Measurements from ENCODE around the gene NCBP1.
"Not testable (repeated sequence)": the region's sequence is repeated elsewhere in the genome, so short reads cannot be mapped to it uniquely, and the experiment has no call there.

NCBP1 gene, protein sequence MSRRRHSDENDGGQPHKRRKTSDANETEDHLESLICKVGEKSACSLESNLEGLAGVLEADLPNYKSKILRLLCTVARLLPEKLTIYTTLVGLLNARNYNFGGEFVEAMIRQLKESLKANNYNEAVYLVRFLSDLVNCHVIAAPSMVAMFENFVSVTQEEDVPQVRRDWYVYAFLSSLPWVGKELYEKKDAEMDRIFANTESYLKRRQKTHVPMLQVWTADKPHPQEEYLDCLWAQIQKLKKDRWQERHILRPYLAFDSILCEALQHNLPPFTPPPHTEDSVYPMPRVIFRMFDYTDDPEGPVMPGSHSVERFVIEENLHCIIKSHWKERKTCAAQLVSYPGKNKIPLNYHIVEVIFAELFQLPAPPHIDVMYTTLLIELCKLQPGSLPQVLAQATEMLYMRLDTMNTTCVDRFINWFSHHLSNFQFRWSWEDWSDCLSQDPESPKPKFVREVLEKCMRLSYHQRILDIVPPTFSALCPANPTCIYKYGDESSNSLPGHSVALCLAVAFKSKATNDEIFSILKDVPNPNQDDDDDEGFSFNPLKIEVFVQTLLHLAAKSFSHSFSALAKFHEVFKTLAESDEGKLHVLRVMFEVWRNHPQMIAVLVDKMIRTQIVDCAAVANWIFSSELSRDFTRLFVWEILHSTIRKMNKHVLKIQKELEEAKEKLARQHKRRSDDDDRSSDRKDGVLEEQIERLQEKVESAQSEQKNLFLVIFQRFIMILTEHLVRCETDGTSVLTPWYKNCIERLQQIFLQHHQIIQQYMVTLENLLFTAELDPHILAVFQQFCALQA

DNA sequence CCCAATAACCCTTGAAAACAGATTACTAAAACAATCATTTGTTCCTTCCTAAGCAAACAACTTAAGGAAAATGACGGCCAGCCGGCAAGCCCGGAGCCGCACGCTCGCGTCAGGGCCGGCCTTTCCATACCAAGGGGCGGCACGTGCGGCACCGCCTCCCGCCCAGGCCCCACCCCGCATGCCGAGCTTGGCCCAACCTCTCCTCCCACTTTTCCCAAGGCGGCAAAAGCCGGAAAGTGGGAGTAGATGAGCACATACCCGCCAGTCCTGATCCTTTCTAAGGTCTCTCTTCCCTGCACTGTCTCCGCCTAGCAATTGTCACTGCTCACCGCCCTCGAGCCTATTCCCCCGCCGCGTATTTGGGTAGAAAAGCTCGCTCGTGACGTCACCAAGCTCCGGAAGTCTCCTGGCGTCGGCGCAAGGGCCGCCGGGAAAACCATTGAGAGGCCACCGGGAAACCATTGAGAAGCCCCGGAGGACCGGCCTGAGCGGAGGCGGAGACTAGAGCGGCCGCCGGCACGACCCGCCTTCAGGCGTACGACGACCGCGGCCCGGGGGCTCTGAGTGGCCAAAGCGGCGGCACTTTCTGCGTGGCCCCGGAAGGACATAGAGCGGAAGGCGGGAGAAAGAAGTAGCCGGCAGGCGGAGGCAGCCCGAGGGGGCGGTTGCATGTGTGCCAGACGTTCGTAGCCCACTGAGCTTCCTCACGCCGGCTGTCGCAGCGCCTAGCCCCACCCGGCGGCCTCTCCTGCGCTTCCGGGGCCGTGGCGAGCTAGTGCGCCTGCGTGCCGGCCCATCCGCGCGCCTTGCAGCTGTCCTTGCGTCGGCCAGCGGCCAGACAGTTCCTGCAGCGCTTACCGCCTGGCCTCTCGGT, at the start of gene NCBP1, which contains the start of gene TSTD2:
Gene NCBP1 (plus strand): TSS at position 837 of the 874 bp plus-strand sequence. CDS start 61 bp downstream, outside the sequence.
Gene TSTD2 (minus strand): TSS at position 384 of the 874 bp plus-strand sequence. CDS start 5,806 bp downstream, outside the sequence.
- DNase-seq (ENCODE audit: low read depth), result peak; percentile 92

DNA sequence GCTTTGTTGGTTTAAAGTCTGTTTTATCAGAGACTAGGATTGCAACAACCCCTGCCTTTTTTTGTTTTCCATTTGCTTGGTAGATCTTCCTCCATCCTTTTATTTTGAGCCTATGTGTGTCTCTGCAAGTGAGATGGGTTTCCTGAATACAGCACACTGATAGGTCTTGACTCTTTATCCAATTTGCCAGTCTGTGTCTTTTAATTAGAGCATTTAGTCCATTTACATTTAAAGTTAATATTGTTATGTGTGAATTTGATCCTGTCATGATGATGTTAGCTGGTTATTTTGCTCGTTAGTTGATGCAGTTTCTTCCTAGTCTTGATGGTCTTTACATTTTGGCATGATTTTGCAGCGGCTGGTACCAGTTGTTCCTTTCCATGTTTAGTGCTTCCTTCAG, 48.8 kb upstream of the NCBP1 start:
- not testable (repeated sequence) for DNase-seq (ENCODE audit: low read depth)

DNA sequence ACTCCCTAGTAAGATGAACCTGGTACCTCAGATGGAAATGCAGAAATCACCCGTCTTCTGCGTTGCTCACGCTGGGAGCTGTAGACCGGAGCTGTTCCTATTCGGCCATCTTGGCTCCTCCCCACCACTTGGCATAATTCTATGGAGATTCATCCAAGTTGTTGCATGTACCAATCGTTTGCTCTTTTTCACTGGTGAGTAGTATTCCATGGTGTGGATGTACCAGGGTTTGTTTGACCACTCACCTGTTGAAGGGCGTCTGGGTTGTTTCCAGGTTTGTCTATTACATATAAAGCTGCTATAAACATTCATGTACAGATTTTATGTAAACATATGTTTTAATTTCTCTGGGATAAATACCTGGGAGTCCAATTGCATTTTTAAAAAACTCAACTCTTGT, 46.7 kb upstream of the NCBP1 start:
- DNase-seq (ENCODE audit: low read depth), result not testable (repeated sequence)

DNA sequence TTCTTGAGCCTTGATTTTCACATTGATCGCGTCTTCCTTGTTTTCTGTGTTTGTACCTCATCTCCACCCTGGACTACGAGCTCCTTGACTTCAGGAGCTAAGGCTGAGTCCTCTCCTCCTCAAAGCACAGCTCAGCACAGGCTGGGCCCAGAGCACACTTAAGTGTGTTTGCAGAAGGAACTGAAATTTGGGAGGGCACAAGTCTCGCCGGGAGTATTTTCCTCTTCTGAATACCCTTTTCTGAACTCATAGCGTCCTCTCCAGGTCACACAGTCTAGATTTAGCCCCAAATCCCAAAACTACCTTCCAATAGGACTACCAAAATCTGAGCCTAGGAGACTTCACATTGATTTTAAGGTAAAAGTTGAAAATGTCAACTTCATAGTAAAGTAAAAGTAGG, 42.1 kb upstream of the NCBP1 start:
- DNase-seq (ENCODE audit: low read depth), result no peak

DNA sequence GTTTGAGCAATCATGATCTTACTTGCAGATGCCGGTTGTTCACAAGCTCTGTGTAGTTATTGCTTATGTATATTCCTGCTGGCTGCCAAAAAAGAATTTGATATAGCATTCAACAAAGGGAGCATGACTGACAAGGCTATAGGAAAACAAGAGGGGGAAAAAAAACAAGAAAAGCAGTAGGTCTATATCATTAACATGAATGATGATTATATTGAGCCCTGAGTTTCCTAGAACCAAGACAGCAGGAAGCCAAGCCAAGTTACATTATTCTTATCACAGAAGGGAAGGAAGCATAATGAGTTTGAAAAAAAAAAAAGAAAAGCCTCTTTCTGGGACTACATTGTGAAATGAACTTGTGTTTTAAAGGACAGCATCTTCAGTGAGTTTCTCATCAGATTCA, 41.5 kb upstream of the NCBP1 start:
- DNase-seq (ENCODE audit: low read depth), result no peak

DNA sequence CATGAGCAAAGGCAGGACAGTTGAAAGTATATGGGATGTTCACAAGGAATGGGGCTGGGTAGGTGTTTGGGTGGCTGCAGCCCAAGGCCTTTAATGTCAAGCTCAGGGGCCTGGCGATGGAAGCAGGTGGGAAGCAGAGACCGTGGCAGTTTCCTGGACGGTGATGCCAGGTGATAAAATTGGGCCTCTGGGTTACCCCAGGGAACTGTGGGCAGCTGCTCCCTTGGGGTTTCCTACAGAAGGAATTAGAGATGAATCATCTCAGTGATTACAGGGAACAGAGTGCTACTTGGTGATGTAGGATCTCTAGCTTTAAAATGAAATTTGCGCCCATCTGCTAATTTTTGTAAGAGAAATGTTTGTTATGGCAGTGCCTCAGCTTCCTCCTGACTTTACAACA, 39.7 kb upstream of the NCBP1 start:
- no peak for DNase-seq (ENCODE audit: low read depth)

DNA sequence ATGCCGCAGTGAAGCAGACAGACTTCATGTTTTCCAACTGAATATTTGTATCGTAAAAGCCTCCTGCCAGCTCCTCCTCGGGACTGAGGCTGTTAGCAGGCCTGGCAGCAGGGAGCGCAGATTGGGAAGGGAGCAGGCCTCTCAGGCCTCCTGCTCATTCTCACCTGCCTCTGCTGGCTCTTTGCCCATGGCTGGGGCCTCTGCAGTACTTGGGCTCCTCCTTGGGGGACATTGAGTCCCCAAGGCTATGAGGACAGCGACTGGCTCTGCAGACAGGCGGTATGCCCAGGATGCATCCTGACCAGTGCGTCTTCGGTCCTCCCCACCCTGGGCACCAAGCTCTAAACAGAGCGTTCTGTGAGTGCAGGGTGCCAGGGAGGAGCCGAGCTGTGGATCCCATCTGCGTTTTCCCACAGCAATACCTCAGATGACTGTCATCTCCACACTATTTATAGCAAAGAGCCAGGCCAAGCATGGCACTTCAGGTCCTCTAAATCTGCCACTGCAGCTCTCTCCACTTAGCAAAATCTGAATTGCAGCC, 39.2 kb upstream of the NCBP1 start:
- DNase-seq (ENCODE audit: low read depth), result no peak

DNA sequence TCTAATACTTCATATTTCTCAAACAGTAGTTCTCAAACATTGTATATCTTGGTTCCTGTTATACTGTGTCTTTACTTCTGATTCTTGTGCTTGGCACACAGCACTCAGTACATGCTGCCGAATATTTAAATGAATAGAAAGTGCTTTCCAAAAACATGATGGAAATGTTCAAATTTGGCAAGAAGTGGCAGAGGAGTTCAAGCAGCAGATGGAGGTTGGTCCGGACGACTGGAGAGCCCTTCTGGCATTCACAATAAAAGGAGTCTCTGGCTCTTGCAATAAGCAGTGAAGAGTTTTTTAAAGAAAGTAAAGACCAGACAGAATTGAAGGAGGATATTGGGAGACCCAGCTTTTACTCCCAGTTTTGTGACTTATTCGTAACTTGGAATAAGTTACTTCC, 36.7 kb upstream of the NCBP1 start:
- no peak for DNase-seq (ENCODE audit: low read depth)

DNA sequence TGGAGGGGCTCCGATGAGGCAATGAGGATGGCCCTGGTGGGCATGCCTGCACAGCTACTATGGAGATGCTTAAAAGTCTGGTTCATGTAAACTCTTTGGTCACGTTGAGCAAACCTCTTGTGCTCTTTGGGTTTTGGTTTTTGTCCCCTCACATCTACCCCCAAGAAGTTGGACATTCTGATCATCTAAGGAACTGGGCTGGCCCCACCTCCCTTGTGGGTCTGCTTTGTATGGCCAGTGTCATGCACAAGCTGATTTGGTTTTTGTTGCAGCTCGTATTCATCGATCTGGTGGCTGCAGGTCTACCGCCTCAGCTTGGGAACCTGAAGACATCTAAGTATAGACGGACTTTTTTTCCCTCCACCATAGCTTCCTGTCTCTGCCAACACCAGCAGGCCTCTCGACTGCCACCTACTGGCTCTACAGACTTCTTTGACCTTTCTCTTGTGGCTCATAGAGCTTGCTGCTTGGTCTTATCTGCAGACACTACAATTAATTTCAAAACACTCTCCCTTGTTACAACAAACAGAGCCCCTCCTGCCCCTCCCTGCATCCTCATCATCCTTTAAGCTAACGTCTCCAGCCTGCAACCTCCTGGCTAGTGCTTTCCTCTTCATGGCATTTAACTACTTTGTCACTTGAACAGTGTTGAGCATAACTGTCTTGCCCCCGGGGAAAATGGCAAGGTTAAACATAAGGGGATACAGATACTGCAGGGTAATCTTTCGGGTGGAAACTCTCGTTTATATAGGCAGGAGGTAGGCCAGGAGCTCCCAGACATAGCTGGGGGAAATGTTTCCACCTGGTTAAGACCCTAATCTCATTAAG, 34.9 kb upstream of the NCBP1 start:
- peak; percentile 43 for DNase-seq (ENCODE audit: low read depth)

DNA sequence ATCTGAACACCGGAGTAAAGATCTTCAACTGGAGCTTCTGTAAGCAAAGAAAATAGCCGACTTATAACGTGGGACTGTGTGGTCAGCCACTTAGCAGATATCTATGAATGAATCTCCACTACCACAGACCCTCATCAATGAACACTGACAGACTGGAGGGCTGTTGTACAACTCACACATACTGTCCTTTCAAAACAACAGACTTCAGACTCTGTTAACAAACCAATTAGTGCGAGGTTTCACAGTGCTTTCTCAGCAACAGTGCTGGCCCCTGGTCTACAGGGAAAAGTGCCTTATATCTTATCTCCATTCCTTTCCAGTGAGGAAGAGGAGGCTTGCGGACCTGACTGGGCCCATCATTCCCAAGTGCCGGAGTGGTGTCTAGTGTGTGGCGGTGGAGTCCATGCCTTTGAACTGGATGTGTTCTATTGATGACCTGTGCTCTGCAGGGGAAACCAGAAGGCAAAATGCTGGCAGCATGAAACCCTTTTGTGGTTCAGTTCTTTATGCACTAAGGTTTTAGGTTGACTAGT, 34.2 kb upstream of the NCBP1 start:
- DNase-seq (ENCODE audit: low read depth), result no peak

DNA sequence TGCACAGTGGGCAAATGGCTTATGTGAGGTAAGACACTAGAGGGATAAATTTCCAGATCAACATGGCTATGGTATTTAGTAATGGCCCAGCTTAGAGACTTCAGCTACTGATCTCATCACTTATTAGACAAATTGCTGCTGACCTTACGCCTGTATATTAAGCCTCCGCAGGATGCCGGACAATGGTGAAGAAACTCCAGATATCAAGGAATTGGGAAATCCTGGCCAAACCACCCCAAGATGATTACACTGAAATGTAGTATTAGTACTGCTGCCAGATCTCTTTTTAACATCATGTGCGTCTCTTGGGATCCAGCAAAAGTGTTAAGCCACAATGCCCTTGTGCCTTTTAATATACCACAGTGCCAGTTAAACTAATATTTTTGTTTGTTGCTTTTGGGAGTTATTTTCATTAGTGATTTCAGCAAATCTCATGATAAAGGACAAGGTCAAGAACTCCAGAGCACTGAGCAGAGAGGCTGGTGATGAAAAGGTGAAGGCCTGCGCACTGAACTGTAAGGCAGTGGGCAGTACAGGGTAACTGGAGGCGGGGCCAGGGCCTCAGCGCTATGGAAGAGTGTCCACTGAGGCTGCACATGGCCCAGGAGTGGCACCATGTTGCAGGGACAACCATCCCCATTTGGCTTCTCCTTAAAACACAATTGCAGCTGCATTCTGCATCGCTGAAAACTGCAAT, 32.9 kb upstream of the NCBP1 start:
- no peak for DNase-seq (ENCODE audit: low read depth)

DNA sequence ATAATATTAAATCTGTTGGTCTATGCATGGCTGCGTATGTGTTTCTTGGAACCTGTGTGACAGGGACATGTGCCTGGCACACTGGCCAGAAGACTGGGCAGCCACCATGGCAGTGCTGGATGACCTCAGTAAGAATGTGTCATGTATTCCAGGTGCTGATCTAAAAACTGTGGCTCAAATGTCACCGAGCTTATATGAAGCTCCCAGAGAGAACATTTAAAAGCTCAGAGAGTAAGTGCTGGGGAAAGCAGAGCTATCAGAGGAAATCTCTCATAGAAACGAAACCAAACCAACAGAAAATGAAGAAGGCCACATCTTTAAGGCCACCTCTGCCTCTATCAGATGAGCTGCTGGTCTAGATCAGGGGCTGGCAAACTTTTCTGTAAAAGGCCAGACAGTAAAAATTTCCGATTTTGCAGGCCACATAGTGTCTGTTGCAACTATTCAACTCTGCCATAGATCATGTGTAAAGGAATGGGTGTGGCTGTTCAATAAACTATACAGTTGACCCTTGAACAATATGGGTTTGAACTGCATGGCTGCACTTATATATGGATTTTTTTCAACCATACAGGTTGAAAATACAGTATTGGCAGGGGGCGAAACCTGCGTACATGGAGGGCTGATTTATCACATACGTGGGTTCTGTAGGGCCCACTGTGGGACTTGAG, 32.3 kb upstream of the NCBP1 start:
- DNase-seq (ENCODE audit: low read depth), result no peak

DNA sequence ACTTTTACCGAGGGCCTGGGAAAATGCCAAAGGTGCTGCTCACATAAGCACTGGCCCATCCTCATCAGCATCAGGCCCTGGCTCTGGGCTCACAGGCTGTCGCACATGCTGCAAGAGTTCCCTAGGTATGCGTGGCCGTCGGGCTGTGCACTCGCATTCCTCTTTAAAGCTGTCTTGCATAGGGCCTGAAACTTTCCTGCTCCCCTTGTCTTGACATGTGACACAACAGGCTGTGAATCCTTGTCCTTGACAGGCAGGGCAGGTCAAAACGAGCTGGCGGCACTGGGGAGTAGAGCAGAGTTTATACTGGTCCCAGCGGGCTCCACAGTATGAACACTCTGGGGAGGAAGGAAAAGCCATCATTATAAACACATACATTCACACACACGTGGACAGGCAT, 31.2 kb upstream of the NCBP1 start:
- no peak for DNase-seq (ENCODE audit: low read depth)

DNA sequence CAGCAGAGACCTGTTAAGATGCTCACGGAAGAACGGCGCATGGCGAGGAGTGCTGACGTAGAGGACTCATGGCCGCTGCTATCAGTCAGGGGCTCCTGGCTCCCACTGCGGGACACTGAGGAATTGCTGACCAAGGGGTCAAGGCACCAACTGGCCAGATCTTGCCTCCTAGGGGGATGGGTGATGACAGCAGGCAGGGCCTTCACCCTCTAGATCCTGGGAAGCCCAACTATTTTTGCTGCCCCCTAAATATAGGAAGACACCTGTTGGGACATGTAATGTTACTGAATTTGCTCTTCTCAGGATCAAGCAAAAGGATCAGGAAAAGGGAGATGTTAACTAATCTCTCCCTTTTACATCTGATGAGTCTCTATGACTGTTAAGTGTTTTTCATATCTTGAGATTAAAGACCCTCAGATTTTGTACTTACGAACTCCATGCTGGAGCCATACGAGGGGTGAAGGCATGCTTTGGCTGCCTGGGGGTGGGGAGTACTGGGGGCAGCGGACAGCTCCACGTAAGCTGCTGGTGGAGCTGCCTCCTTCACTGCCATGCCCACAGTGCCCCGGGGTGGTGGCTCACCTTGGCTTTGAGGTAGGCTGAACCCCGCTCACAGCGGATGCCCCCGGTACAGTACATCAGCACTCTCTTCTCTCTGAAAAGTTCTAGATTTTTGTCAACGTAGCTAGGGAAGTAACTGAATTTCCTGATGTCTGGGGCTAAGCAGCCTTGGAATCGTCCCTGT, 28.5 kb upstream of the NCBP1 start:
- no peak for DNase-seq (ENCODE audit: low read depth)

DNA sequence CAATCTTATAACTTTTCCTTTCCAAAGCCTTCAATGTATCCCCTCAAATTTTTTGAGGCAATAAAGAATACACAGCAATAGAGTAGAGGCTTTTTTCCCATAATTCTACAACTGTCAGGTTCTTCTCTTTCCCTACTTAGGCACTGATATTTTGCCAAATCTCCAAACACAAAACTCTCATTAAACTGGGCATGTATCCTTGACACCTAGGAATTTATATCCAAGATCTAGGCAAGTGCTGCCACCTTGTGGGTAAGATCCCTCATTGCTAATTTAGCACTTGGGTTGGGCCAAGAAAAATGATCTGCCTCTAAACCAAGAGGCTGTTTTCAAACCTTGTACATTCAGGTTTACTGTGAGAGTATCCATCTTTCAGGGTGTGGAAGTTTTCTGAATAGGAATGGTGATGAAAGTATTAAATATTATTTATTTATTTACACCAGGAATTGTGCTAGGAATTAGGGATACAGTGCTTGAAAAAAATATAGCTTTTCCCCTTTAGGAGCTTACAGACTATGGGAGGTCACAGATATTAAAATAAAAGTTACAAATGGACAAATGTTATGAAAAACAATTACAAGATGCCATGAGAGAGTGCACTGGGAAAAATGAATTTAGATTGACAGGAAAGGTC, 18.1 kb upstream of the NCBP1 start:
- peak; percentile 24 for DNase-seq (ENCODE audit: low read depth)

DNA sequence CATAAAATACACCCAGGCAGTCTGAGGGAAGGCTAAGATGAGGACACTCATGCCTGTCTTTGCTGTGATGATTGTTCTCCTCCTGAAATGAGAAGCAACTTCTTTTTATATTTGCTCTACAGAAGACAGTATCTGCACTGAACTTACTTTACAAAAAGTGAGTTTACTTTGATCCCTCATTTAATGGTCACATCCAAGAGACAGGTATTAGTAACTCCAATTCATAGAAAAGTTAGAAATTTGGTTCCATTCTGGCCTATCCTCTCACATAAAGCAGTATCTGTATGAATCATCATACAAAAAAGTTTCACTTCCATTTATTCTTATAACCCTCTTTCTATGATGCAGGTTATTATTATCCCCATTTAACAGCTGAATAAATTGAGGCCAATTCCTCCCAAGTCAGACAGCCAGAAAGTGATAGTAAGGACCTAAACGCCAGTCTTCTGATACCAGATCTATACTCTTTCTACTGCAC, 15.6 kb upstream of the NCBP1 start:
- DNase-seq (ENCODE audit: low read depth), result no peak

DNA sequence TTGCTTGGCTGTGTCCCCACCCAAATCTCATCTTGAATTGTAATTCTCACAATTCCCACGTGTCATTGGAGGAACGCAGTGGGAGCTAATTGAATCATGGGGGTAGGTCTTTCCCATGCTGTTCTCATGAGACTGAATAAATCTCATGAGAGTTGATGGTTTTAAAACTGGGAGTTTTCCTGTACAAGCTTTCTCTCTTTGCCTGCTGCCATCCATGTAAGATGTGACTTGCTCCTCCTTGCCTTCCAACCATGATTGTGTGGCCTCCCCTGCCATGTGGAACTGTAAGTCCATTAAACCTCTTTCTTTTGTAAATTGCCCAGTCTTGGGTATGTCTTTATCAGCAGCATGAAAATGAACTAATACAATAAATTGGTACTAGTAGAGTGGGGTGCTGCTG, 13.6 kb upstream of the NCBP1 start:
- DNase-seq (ENCODE audit: low read depth), result not testable (repeated sequence)

DNA sequence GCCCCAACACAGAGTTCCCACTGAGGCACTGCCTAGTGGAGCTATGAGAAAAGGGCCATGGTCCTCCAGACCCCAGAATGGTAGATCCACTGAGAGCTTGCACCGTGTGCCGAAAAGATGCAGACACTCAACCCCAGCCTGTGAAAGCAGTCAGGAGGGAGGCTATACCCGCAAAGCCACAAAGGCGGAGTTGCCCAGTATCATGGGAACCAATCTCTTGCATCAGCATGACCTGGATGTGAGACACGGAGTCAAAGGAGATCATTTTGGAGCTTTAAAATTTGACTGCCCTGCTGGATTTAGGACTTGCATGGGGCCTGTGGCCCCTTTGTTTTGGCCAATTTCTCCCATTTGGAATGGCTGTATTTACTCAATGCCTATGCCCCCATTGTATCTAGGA, 11.1 kb upstream of the NCBP1 start:
- DNase-seq (ENCODE audit: low read depth), result not testable (repeated sequence)
